DND-41 (cell line): ENCODE measurements around the gene CTTNBP2.

Experiments
- ATAC-seq: fragments of 200-7000 bp; cut with Tn5 transposase; 3 replicates; pipeline ENCODE4 v1.9.1; 2021; ENCODE audit warnings: low read depth; ENCODE audit not compliant: insufficient read depth
- DNase-seq: peaks from one replicate; pipeline ENCODE4 v3.0.0-alpha.2; 2020
- H2AFZ ChIP-seq: 2 replicates; pipeline ENCODE4 v1.6.0; 2012; ENCODE audit warnings: low read depth, low read length
- H3K27ac ChIP-seq: 2 replicates; pipeline ENCODE4 v1.5.1; 2012; ENCODE audit warnings: low read length, inconsistent platforms
- H3K27me3 ChIP-seq: fragments of 200-600 bp; sonication (generic); 2 replicates; pipeline ENCODE4 v1.6.0; 2012; ENCODE audit warnings: low read length, mild to moderate bottlenecking, inconsistent platforms; ENCODE audit not compliant: insufficient read depth, poor library complexity
- H3K36me3 ChIP-seq: 2 replicates; pipeline ENCODE4 v1.5.1; 2012; ENCODE audit warnings: low read length, inconsistent platforms; ENCODE audit not compliant: insufficient read depth
- H3K4me1 ChIP-seq: 2 replicates; pipeline ENCODE4 v1.5.1; 2012; ENCODE audit warnings: mild to moderate bottlenecking, low read length; ENCODE audit not compliant: insufficient read depth
- H3K4me2 ChIP-seq: 2 replicates; pipeline ENCODE4 v1.6.0; 2012; ENCODE audit warnings: mild to moderate bottlenecking, moderate library complexity, low read length, inconsistent platforms; ENCODE audit not compliant: insufficient read depth
- H3K4me3 ChIP-seq, 2 experiments: fragments of 200-600 bp in 1 of 2; shearing (Covaris generic) in 1 of 2; 2 replicates each; pipeline ENCODE4 v1.5.1; 2012 to 2016; ENCODE audit warnings: inconsistent platforms in 2 of 2, low read length in 2 of 2, mild to moderate bottlenecking in 2 of 2, low read depth in 1 of 2, moderate library complexity in 1 of 2
- H3K79me2 ChIP-seq: 2 replicates; pipeline ENCODE4 v1.6.0; 2012; ENCODE audit warnings: low read length, inconsistent platforms; ENCODE audit not compliant: insufficient read depth
- H3K9ac ChIP-seq: 2 replicates; pipeline ENCODE4 v1.6.0; 2012; ENCODE audit warnings: low read depth, mild to moderate bottlenecking, inconsistent platforms, low read length, moderate library complexity
- H3K9me3 ChIP-seq: 2 replicates; pipeline ENCODE4 v1.5.1; 2012; ENCODE audit warnings: low read length, moderate library complexity, mild to moderate bottlenecking, inconsistent platforms; ENCODE audit not compliant: insufficient read depth, severe bottlenecking
- H4K20me1 ChIP-seq: 2 replicates; pipeline ENCODE4 v1.6.0; 2012; ENCODE audit warnings: low read length; ENCODE audit not compliant: insufficient read depth
- EZH2 ChIP-seq: IDR thresholded peaks from 3 replicates; pipeline ENCODE4 v1.6.1; 2012; ENCODE audit warnings: borderline replicate concordance, low read depth, mild to moderate bottlenecking, moderate library complexity, low read length, inconsistent platforms; ENCODE audit not compliant: severe bottlenecking
- TF ChIP-seq, protein P1 (sequence below): IDR thresholded peaks from 2 replicates; pipeline ENCODE4 v1.5.1; 2012; ENCODE audit warnings: borderline replicate concordance, low read length, moderate library complexity, mild to moderate bottlenecking; ENCODE audit not compliant: poor library complexity, severe bottlenecking; ENCODE audit errors: extremely low read depth

CTTNBP2 gene

DNA sequence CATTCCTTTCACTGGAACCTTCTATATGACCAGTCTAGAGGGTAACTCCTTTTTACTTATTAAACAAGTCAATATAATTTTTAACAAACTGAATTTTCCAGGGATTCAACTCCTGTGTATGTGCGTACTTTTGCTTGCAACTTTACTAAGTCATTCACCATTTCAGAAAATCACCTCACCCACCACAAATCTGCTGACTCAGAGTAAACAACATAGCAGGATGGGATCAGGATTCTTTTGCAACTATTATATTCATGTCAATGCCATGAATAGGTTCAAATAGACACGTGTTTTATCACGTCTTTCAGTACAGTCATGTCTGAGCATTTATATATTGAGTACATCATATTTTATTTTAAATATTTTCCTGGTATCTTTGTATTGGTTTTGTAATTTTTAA is 14.5 kb downstream of the CTTNBP2 start:
- ATAC-seq, result no peak
- DNase-seq, result no peak
- H3K9ac ChIP-seq, result no peak overlapping the region
- no peak overlapping the region for H3K4me3 ChIP-seq
- no peaks in the 10 kb centered on the region for H3K79me2 ChIP-seq
- H3K4me1 ChIP-seq, result no peaks in the 10 kb centered on the region
- no peak overlapping the region for H3K27ac ChIP-seq
- H3K36me3 ChIP-seq, result no peaks in the 10 kb centered on the region
- H3K4me2 ChIP-seq, result no peak overlapping the region
- H2AFZ ChIP-seq, result no peak overlapping the region
- H3K9me3 ChIP-seq, result no peaks in the 10 kb centered on the region
- TF ChIP-seq, protein P1, sequence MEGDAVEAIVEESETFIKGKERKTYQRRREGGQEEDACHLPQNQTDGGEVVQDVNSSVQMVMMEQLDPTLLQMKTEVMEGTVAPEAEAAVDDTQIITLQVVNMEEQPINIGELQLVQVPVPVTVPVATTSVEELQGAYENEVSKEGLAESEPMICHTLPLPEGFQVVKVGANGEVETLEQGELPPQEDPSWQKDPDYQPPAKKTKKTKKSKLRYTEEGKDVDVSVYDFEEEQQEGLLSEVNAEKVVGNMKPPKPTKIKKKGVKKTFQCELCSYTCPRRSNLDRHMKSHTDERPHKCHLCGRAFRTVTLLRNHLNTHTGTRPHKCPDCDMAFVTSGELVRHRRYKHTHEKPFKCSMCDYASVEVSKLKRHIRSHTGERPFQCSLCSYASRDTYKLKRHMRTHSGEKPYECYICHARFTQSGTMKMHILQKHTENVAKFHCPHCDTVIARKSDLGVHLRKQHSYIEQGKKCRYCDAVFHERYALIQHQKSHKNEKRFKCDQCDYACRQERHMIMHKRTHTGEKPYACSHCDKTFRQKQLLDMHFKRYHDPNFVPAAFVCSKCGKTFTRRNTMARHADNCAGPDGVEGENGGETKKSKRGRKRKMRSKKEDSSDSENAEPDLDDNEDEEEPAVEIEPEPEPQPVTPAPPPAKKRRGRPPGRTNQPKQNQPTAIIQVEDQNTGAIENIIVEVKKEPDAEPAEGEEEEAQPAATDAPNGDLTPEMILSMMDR, result no peak
- TF ChIP-seq EZH2, result no peak
- H3K27me3 ChIP-seq, result no peaks in the 10 kb centered on the region
- no peaks in the 10 kb centered on the region for H4K20me1 ChIP-seq

DNA sequence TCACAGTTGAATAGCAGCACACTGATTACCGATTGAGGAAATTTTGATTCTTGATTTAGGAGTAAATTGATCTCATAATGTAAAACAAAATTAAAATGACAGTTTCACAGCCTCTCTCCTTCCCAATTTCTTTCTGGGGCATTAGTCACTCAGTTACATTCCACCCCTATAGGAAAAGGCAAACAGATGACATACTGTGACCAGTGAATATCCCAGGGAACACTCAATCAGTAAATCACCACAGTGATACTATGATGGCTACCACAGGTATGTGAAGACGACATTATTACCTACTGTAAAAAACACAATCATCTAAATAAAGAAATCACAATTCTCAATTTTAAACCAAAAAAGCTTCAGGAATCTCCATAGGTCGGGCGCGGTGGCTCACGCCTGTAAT is 15.5 kb downstream of the CTTNBP2 start:
- Histone ChIP-seq H3K4me1 (no peaks in the 10 kb centered on the region), H3K4me2 (no peak overlapping the region), H3K79me2 (no peaks in the 10 kb centered on the region)

DNA sequence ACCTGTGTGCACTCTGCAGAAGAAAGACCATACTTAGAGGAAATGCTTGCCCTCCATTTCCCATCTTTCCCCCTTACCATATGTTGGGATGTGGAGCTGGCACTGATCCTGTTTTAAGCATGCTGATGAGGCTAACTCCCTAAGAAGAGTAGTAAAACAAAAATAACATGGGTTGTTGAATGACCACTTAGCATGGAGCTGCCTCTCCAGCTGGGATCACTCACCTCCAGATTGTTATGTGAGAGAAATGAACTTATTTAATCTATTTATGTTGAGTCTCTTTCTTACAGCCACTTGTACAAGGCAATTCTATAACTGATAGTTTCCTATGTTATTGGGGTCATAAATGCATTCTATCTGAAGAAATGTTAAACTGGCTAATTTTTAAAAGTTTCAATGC is 17.0 kb downstream of the CTTNBP2 start:
- Histone ChIP-seq H4K20me1 (no peaks in the 10 kb centered on the region), H3K27ac (no peak overlapping the region), H3K27me3 (peaks cover 8% of the 10 kb centered on the region), H3K9me3 (no peaks in the 10 kb centered on the region), H3K9ac (no peak overlapping the region), H3K79me2 (no peaks in the 10 kb centered on the region), H3K4me1 (no peaks in the 10 kb centered on the region), H3K4me2 (no peak overlapping the region), H3K36me3 (no peaks in the 10 kb centered on the region), H3K4me3 (no peak overlapping the region), H2AFZ (no peak overlapping the region)
- TF ChIP-seq, protein P1, result no peak
- TF ChIP-seq EZH2, result no peak
- DNase-seq (no peak), ATAC-seq (no peak)

More for the DNA sequence above, 15.5 kb downstream of the CTTNBP2 start:
- no peak overlapping the region for H2AFZ ChIP-seq
- no peak overlapping the region for H3K4me3 ChIP-seq
- H4K20me1 ChIP-seq, result no peaks in the 10 kb centered on the region
- TF ChIP-seq EZH2, result no peak
- TF ChIP-seq, protein P1, result no peak
- no peaks in the 10 kb centered on the region for H3K9me3 ChIP-seq
- no peak overlapping the region for H3K27ac ChIP-seq
- H3K9ac ChIP-seq, result no peak overlapping the region
- no peaks in the 10 kb centered on the region for H3K36me3 ChIP-seq
- ATAC-seq (no peak), DNase-seq (no peak)
- H3K27me3 ChIP-seq, result no peaks in the 10 kb centered on the region

DNA sequence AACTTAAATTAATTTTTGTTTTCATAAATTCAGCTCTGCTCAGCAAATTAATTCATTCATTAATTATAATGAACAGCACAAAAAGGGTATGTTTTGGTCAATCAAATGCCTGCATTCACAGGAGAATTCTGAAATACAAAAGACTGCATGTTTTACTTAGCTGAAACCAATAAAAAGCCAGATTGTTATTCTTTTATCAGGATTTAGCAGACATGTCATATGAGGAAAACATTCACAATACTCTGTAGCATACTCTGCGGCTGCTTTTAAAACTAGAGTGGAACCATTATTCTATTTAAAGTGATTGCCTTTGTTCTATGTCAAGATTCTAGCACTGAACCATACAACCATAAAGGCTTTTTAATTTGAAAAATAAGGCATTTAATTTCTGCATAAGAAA is 19.1 kb downstream of the CTTNBP2 start:
- no peak overlapping the region for H3K27ac ChIP-seq
- ATAC-seq (no peak), DNase-seq (no peak)
- no peaks in the 10 kb centered on the region for H3K79me2 ChIP-seq
- H3K4me1 ChIP-seq, result no peaks in the 10 kb centered on the region
- H3K27me3 ChIP-seq, result peaks cover 8% of the 10 kb centered on the region
- no peak overlapping the region for H2AFZ ChIP-seq
- H3K9ac ChIP-seq, result no peak overlapping the region
- no peak overlapping the region for H3K4me2 ChIP-seq
- H4K20me1 ChIP-seq, result no peaks in the 10 kb centered on the region
- H3K36me3 ChIP-seq, result no peaks in the 10 kb centered on the region
- H3K9me3 ChIP-seq, result no peaks in the 10 kb centered on the region
- no peak overlapping the region for H3K4me3 ChIP-seq
- TF ChIP-seq, protein P1, result no peak
- TF ChIP-seq EZH2, result no peak
